Stimulated activated CD8-positive, alpha-beta memory T cell treated with anti-CD3 and anti-CD28 coated beads, Interleukin-7, amount 100 ng/mL, for 48 hours (primary cell): ENCODE data around the gene OLR1.

Source experiments
- DNase-seq, 2 donors: peaks; one replicate each; pipeline ENCODE4 v3.0.0-alpha.2; 2020; ENCODE audit warnings: low read depth in 1 of 2; ENCODE audit errors: extremely low read depth in 1 of 2

The OLR1 gene

GRCh38 chr12:10110256-10110844 is 61.6 kb downstream of the OLR1 start:
- no peak for DNase-seq
